Measurements from ENCODE around the gene WDFY2.

The WDFY2 gene

DNA sequence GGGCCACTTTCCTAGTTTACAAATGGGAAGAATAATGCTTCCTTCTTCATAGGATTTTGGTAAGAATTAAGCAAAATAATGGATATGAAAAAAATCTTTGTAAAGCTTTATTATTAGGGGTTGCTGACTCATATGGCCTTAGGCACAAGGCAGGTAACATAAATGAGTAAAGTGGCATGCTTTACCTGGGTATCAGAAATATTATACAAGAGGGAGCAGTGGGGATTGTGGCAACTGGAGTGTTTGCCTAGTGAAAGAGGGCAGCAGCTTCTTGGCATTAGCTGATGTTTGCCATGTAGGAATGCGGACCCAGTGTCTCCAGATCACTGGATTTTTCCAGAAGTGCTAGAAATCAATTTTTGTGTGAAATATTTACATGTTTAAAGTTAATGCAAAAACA, 19.5 kb downstream of the WDFY2 start:
- DNase-seq, result no peak

GRCh38 chr13:51605698-51606097, 21.4 kb downstream of the WDFY2 start:
- no peak for DNase-seq

GRCh38 chr13:51607165-51607564, 22.9 kb downstream of the WDFY2 start:
- DNase-seq, result no peak

DNA sequence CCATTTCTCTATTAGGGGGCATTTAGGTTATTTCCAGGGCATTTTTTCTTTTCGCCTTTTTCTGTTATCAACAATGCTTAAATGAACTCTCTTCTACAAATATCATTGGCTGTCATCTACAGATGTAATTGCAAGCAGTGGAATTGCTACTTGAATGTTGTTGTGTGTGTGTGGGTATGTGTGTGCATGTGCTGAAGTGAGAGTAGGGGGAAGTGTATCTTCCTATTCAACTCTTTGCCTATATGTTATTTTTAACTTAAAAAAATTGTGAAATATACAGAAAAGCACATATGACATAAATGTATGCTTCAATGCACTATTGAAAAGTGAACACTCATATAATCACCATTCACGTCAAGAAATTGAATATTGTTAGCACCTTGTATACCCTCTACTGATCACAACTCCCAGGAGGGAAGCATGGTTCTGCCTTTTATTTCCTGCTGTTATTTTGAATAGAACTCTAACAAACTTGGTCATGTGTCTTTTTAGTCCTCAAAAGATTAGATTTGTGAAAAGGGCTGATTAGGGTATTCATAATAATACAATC, 24.7 kb downstream of the WDFY2 start:
- no peak for DNase-seq

GRCh38 chr13:51612867-51613266, 28.6 kb downstream of the WDFY2 start:
- no peak for DNase-seq

- DNase-seq, result no peak
These were observed 29.3 kb downstream of the WDFY2 start for GRCh38 chr13:51613535-51613934.

- DNase-seq, result peak; percentile 74
These were observed 30.1 kb downstream of the WDFY2 start for GRCh38 chr13:51614350-51614786.

- peak; percentile 13 for DNase-seq
These were observed 34.4 kb downstream of the WDFY2 start for GRCh38 chr13:51618626-51619025.

DNA sequence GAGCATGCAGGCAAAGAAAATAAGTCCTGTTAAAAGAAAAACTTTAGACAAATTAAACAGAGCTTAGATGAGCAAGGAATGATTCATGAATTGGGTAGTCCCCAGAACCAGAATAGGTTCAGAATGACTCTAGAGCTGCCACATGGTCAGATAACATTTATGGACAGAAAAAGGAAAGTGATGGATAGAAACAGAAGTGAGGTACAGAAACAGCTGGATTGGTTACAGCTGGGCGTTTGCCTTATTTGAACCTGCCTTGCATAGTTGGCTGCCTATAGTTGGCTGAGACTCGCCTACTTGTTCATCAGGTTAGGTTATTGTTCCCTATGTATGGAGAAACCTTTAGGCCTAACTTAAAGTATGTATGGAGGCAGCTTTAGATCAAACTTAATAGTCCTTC, 35.4 kb downstream of the WDFY2 start:
- no peak for DNase-seq

DNA sequence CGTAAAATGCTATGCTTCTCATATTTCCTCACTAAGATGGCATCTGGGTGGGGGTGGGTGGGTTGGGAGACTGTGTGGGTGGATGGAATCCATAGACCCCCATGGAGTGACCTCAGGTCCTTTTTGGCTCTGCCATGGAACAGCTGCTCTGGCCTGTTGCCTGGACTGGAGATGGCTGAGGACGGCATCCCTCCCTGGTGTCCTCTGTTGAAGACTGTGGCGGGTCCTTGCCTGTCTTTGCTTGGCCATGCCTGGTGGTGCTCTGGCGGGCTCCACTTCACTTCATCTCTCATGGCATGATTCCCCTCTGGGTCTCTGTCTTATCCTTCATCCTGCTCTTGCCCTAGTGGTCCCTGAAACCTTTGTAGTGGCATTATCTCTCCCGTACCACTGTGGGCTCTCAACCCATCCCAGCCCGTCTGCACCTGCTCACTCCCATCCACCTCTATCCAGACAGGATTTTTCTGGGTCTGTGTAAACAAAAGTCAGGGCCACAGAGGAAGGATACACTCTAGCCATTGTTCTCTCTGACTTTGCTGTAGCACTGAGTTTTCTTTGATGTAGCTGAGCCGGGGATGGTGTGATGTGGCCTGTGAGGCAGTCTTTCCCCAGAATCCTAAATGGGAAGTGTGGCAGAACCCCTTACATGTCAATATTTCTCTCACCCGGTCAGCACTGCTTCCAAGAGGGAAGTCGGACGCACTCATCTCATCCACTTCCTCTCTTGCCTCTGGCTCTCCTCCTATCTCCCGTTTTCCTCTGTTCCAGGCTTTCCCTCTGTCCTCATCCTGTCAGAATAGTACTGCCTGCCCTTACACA, 36.1 kb downstream of the WDFY2 start:
- DNase-seq, result no peak

DNA sequence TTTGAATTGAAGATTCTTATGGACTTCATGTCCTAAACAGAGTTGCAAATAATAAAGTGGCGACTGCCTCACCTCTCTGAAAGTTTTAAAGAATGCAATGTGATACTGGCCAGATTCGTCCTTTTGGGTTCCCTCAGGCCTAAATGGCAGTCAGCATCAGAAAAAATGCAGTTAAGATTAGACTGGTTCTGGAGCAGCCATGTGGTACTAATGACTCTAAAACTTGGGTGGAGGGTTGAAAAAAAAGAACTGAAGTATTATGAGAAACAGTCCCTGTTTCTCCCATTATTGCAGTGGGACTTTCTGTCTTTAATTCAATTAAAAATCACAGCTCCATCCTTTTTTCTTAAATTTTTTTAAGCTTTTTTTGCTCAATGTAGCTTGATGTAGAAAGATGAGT, 37.3 kb downstream of the WDFY2 start:
- DNase-seq, result no peak

DNA sequence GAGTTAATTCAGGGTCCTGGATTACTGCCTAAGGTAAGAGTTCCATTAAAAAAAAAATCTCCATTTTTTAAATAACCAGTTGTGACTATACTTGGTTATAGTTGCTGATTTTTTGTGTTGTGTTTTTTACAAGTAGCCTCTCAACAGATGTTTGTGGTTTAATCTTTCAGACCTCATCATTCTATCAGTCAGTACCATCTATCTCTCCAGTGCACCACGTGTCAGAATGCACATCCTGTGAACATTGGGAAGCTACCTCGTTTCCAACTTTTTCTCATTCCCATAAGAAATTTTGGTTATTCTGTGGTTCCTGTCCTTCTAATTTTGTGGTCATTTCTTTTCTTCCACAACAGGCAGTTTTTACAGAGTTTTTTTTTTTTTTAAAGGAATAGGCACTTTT, 39.2 kb downstream of the WDFY2 start:
- DNase-seq, result no peak

- no peak for DNase-seq
These were observed 39.9 kb downstream of the WDFY2 start for GRCh38 chr13:51624207-51624606.

DNA sequence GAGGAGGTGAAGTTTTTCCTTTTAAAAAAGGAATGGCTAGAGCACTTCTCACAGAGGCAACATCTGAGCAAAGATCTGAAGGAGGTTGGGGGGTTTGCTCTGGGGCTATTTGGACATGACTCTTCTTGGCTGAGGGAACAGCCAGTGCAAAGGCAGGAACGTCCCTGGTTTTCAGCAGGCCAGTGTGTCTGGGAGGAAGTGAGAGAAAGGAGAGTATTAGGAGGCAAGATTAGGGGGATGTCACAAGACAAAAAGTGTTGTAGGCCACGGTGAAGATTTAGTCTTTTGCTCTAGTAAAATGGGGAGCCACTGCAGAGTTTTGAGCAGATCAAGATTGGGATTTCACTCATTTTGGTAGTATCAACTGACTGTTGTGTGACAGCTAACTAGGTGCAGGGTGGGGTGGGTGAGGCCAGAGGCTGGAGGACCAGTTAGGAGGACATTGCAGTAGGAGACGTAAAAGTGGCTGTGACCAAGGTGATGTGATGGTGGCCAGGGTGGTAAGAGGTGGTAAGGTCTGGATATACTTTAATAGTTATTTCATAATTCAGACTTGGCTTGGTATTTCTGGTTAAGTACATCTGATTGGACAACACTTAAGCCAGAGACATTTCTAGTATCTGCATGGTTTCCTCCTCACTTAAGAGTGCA, 40.6 kb downstream of the WDFY2 start:
- DNase-seq, result no peak

DNA sequence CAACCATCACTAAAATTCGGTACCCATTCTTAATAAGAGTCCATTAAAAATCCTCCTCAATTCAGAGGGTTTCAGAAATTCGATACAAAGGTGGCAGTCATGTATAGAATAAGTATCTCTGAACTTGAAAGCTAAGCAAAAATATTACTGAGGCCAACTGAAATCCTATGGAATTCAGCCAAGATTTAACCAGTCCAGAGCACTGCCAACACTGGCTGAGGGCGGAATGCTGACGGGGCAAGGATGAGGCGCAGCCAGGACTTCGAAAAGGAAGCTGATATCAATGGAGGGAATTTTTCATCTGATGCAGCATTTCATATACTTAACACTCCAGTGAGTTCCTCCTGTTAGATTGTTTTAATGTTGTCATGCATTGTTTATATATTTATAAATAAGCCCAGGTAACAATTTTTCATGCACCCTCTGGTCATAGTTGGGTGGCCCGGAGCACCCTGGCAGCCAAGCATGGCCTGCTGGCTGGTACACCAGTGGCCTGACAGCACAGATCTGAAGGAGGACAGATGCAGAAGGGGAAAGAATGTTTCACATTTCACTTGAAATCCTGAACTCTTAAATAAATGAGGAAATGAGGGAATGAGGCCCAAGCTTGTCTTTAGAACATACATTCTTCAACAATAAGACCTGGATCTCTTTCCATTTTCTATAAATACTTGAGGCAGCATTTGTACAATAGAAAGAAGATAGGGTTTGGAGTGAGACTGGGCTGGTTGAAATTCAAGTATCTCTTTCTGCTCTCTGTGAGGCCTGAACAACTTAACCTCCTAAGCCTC, 41.5 kb downstream of the WDFY2 start:
- no peak for DNase-seq

GRCh38 chr13:51626749-51627148, 42.5 kb downstream of the WDFY2 start:
- DNase-seq, result peak; percentile 49

- no peak for DNase-seq
These were observed 44.0 kb downstream of the WDFY2 start for GRCh38 chr13:51628059-51628852.

DNA sequence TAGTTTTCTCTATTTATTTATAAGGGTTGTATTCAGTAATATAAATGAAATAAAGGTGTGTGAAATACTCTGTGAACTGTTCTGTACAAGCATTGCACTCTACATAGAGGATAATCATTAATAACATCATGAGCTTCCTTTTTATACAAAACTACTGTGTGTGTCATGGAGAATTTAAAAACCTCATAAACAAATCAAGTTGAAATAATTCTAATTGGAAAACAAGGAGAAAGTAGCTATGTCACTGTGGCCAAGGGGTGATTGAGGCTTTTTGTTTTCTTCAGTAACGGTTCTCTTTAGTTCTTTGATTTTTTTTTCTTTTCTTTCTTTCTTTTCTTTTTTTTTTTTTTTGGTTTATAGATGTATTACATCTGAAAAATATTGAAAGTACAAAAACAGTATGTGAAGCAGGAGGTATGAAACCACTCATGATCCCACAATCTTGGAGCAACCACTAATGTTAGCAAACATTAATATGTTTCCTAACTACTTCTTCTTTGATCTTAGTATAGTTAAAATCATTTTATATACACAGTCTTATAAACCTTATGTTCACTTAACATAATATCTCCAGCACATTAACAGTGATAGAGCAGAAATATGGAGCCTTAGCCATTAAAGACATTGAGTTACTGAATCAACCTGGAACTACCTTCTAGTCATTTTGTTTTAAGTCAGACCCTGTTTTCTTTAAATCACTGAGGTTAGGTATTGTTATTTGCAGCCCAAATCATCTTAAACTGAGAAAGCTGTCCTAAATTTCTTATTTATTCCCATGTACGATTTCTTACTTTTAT, 45.4 kb downstream of the WDFY2 start:
- DNase-seq, result no peak

DNA sequence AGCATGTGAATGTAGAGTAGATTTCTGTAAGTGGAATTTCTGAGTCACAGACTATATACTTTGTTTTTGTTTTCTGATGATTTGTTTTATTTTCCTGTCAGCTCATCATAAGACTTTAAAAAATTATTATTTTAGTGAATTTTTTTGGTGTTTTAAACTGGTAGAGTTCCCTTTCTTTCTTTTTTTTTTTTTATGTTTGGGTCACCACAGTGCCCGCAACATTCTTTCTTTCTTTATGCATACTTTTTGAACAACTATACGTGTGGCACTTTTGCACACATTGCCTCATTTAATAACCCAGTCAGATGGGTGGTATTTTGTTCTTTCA, 46.0 kb downstream of the WDFY2 start:
- no peak for DNase-seq

GRCh38 chr13:51632591-51633362, 48.5 kb downstream of the WDFY2 start:
- DNase-seq, result no peak

All from COR-L47 (cell line).